Lower leg skin (tissue), 3 donors: ENCODE data around the gene SAP30L.

Experiments
- POLR2A ChIP-seq, 2 donors: fragments of 450-650 bp; IDR thresholded peaks; one replicate each; pipeline ENCODE4 v1.6.1; 2016 to 2017; ENCODE audit warnings: antibody characterized with exemption in 2 of 2, mild to moderate bottlenecking in 1 of 2, moderate library complexity in 1 of 2
- TF ChIP-seq, protein P1 (sequence below), 3 donors: fragments of 450-650 bp; IDR thresholded peaks; one replicate each; pipeline ENCODE4 v1.5.1; 2016; ENCODE audit warnings: antibody characterized with exemption in 3 of 3, mild to moderate bottlenecking in 3 of 3, moderate library complexity in 2 of 3

DNA sequence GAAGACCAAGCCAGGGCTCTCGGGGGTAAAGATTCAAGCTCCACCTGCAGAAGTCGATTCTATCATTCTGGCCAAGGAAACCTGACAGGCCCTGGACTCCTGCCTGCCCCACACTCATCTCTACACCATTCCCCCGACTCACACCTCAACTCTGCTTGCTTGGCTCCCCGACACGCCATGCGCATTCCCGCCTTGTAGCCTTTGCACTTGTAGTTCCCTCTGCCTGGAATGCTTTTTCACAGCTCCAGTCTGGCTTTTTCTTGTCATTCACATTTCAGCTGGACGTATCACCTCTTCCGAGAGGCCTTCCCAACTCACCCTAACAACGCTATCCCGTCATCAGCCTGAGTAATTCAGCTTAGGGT, 60.9 kb downstream of the SAP30L start:
- TF ChIP-seq POLR2A (IDR thresholded peaks at IDR 0.05): no peak
- TF ChIP-seq, protein P1, sequence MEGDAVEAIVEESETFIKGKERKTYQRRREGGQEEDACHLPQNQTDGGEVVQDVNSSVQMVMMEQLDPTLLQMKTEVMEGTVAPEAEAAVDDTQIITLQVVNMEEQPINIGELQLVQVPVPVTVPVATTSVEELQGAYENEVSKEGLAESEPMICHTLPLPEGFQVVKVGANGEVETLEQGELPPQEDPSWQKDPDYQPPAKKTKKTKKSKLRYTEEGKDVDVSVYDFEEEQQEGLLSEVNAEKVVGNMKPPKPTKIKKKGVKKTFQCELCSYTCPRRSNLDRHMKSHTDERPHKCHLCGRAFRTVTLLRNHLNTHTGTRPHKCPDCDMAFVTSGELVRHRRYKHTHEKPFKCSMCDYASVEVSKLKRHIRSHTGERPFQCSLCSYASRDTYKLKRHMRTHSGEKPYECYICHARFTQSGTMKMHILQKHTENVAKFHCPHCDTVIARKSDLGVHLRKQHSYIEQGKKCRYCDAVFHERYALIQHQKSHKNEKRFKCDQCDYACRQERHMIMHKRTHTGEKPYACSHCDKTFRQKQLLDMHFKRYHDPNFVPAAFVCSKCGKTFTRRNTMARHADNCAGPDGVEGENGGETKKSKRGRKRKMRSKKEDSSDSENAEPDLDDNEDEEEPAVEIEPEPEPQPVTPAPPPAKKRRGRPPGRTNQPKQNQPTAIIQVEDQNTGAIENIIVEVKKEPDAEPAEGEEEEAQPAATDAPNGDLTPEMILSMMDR (IDR thresholded peaks at IDR 0.05): no peak
